ENCODE measurements around the gene CAMK2B. TPM values are rescaled to one million over a fixed set of nuclear protein-coding genes. Genes with fewer than 3 reads are reported as not detected.

Gene CAMK2B
- polyA plus RNA-seq, 3 donors = 0.13 TPM; not detected in 2

DNA sequence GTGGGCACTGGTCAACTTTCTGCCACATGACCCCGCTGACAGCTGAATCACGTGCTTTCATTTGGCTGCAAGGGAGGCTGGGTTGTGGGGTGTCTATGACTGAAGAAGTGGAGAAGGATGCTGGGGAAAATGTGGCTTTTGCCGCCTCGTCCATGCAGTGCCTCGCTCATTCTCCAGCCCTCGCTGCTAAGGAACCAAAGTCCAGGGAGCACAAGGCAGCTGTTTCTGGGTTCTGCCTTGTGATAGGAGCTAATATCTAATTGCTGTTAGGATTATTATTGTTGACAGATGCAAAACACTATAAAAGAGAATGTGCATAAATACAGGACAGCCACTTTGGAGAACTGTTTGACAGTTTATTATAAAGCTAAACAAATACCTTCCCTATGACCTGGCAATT is 4.9 kb upstream of the CAMK2B start:
- Histone ChIP-seq H3K4me2 (replicated peaks; ENCODE audit: extremely low read depth, low read length, poor library complexity, severe bottlenecking) (no peak overlapping the region), H3K36me3 (replicated peaks in 1 of 2; ENCODE audit: control insufficient read depth in 1 of 2, insufficient read depth in 2 of 2, low read length in 2 of 2) (no peaks in the 10 kb centered on the region), H3K79me2 (ENCODE audit: insufficient read depth, low read length) (no peaks in the 10 kb centered on the region), H3K4me1 (ENCODE audit: control insufficient read depth in 1 of 2, insufficient read depth in 2 of 2, low read length in 2 of 2) (no peaks in the 10 kb centered on the region), H2AFZ (ENCODE audit: insufficient read depth, low read depth, low read length, poor library complexity, severe bottlenecking) (no peak overlapping the region), H3K9me3 (replicated peaks in 1 of 2; ENCODE audit: control insufficient read depth in 1 of 2, insufficient read depth in 1 of 2, low read length in 2 of 2) (no peaks in the 10 kb centered on the region), H4K20me1 (ENCODE audit: insufficient read depth, low read length) (no peaks in the 10 kb centered on the region), H3K9ac (ENCODE audit: insufficient read depth, low read length, poor library complexity, severe bottlenecking) (no peak overlapping the region), H3K27ac (ENCODE audit: low read depth in 1 of 2, low read length in 2 of 2) (no peak overlapping the region), H3K27me3 (ENCODE audit: control insufficient read depth in 2 of 2, insufficient read depth in 2 of 2, low read length in 2 of 2) (peaks cover 4 to 16% of the 10 kb centered on the region in 2 donors), H3K4me3 (replicated peaks in 1 of 3; ENCODE audit: low read depth in 2 of 3, low read length in 3 of 3) (no peak overlapping the region)
- DNase-seq = no peak
- WGBS (ENCODE audit: insufficient coverage) = 98% methylated on average over 6 of the region's 6 CpGs
- H3K27me3 Mint-ChIP-seq (ENCODE audit: low read depth in 3 of 3) = peaks cover 21 to 33% (median 21%) of the 10 kb centered on the region in 3 donors
- H3K36me3 Mint-ChIP-seq = peaks cover 0 to 2% of the 10 kb centered on the region in 2 donors
- intact Hi-C loops (cut with micrococcal nuclease) = no loop called here
- no peak overlapping the region for H3K27ac Mint-ChIP-seq
- H3K9me3 Mint-ChIP-seq = peaks cover 0 to 4% (median 0%) of the 10 kb centered on the region in 7 donors
- TF ChIP-seq, protein P1, sequence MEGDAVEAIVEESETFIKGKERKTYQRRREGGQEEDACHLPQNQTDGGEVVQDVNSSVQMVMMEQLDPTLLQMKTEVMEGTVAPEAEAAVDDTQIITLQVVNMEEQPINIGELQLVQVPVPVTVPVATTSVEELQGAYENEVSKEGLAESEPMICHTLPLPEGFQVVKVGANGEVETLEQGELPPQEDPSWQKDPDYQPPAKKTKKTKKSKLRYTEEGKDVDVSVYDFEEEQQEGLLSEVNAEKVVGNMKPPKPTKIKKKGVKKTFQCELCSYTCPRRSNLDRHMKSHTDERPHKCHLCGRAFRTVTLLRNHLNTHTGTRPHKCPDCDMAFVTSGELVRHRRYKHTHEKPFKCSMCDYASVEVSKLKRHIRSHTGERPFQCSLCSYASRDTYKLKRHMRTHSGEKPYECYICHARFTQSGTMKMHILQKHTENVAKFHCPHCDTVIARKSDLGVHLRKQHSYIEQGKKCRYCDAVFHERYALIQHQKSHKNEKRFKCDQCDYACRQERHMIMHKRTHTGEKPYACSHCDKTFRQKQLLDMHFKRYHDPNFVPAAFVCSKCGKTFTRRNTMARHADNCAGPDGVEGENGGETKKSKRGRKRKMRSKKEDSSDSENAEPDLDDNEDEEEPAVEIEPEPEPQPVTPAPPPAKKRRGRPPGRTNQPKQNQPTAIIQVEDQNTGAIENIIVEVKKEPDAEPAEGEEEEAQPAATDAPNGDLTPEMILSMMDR (IDR thresholded peaks at IDR 0.05) = no peak
- H3K4me1 Mint-ChIP-seq = peaks cover 3% of the 10 kb centered on the region
- H3K4me3 Mint-ChIP-seq = no peak overlapping the region

DNA sequence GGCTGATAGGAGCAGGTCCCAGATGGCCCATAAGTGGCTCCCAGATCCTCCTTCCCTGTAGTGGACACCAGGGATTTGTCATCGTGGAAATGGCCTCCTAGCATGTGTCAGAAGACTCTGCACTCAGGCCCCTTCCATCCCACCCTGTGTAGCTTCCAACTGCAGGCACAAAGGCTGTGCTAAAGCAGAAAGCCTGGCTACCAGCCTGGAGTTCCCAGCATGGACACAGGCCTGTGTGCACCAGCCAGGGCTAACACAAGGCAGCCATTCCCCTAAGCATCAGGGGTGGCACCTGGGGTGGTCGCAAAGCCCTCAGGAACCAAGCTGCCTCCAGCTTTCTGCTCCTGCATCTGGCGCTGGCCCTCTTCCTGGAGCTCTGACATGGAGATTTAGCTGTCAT is 4.5 kb upstream of the CAMK2B start:
- H3K27ac Mint-ChIP-seq = no peak overlapping the region
- 97% methylated on average over 3 of the region's 3 CpGs for WGBS (ENCODE audit: insufficient coverage)
- H3K9me3 ChIP-seq (replicated peaks in 1 of 2; ENCODE audit: control insufficient read depth in 1 of 2, insufficient read depth in 1 of 2, low read length in 2 of 2) = no peaks in the 10 kb centered on the region
- no peaks in the 10 kb centered on the region for H3K79me2 ChIP-seq (ENCODE audit: insufficient read depth, low read length)
- TF ChIP-seq, protein P1 (IDR thresholded peaks at IDR 0.05) = no peak
- peaks cover 3% of the 10 kb centered on the region for H3K4me1 Mint-ChIP-seq
- peaks cover 0 to 4% (median 0%) of the 10 kb centered on the region in 7 donors for H3K9me3 Mint-ChIP-seq
- no peak overlapping the region for H3K4me2 ChIP-seq (replicated peaks; ENCODE audit: extremely low read depth, low read length, poor library complexity, severe bottlenecking)
- no peak overlapping the region for H2AFZ ChIP-seq (ENCODE audit: insufficient read depth, low read depth, low read length, poor library complexity, severe bottlenecking)
- peaks cover 21 to 33% (median 21%) of the 10 kb centered on the region in 3 donors for H3K27me3 Mint-ChIP-seq (ENCODE audit: low read depth in 3 of 3)
- H3K27ac ChIP-seq (ENCODE audit: low read depth in 1 of 2, low read length in 2 of 2) = no peak overlapping the region
- H3K4me3 Mint-ChIP-seq = no peak overlapping the region
- no peaks in the 10 kb centered on the region for H3K36me3 ChIP-seq (replicated peaks in 1 of 2; ENCODE audit: control insufficient read depth in 1 of 2, insufficient read depth in 2 of 2, low read length in 2 of 2)
- H3K4me3 ChIP-seq (replicated peaks in 1 of 3; ENCODE audit: low read depth in 2 of 3, low read length in 3 of 3) = no peak overlapping the region
- no peaks in the 10 kb centered on the region for H4K20me1 ChIP-seq (ENCODE audit: insufficient read depth, low read length)
- H3K9ac ChIP-seq (ENCODE audit: insufficient read depth, low read length, poor library complexity, severe bottlenecking) = no peak overlapping the region
- H3K27me3 ChIP-seq (ENCODE audit: control insufficient read depth in 2 of 2, insufficient read depth in 2 of 2, low read length in 2 of 2) = peaks cover 4 to 16% of the 10 kb centered on the region in 2 donors
- no peaks in the 10 kb centered on the region for H3K4me1 ChIP-seq (ENCODE audit: control insufficient read depth in 1 of 2, insufficient read depth in 2 of 2, low read length in 2 of 2)
- no peak for DNase-seq
- H3K36me3 Mint-ChIP-seq = peaks cover 0 to 2% of the 10 kb centered on the region in 2 donors
- intact Hi-C loops (cut with micrococcal nuclease) = no loop called here

Measured in CD14-positive monocyte (primary cell).